Measurements from ENCODE around the gene SFPQ. TPM values are rescaled to one million over a fixed set of nuclear protein-coding genes. Genes with fewer than 3 reads are reported as not detected.
A peak's percentile ranks its signal among the peaks of the same experiment; 100 is the strongest.

Gene SFPQ
- total RNA-seq, 1 experiment from 2014 or later = 299 TPM

- Histone ChIP-seq H2AFZ (no peak overlapping the region), H3K9me2 (ENCODE audit: insufficient read depth) (no peaks in the 10 kb centered on the region), H3K4me3 (no peak overlapping the region), H3K4me2 (no peak overlapping the region), H3K27ac (no peak overlapping the region), H3K79me2 (ENCODE audit: low read depth) (peaks cover 63% of the 10 kb centered on the region), H3K4me1 (replicated peaks; ENCODE audit: insufficient read depth) (no peaks in the 10 kb centered on the region), H3K36me3 (ENCODE audit: low read depth) (peaks cover 78% of the 10 kb centered on the region), H4K20me1 (ENCODE audit: insufficient read depth) (peaks cover 96% of the 10 kb centered on the region), H3K9me3 (ENCODE audit: insufficient read depth, low read depth) (no peaks in the 10 kb centered on the region), H3F3A (ENCODE audit: insufficient read depth, low read depth) (peaks cover 100% of the 10 kb centered on the region), H3K27me3 (ENCODE audit: insufficient read depth, low read depth) (no peaks in the 10 kb centered on the region)
- DNase-seq = no peak
- ChIA-PET CTCF (no interaction called here), POLR2A (ENCODE audit: unreplicated experiment) (interaction anchor here (0.5 to 0.7 kb wide), 2 partner anchors 49 to 235 kb away, joined by 6 to 7 read pairs; no protein-coding TSS in a partner anchor)
- TF ChIP-seq CTCF (conservative IDR thresholded peaks at IDR 0.05) (no peak), EZH2 (IDR thresholded peaks at IDR 0.05; ENCODE audit: low read depth) (no peak)
- BruUV-seq (replicated peaks) = no TSS peak
- intact Hi-C loops (cut with micrococcal nuclease; ENCODE audit: unreplicated experiment) = no loop called here
Observed at GRCh38 chr1:35179908-35180307, 13.0 kb downstream of the SFPQ start.

GRCh38 chr1:35178874-35179380 is 14.0 kb downstream of the SFPQ start:
- intact Hi-C loops (cut with micrococcal nuclease; ENCODE audit: unreplicated experiment) = no loop called here
- POLR2A ChIA-PET (ENCODE audit: unreplicated experiment) = no interaction called here

GRCh38 chr1:35178295-35178695 is 14.7 kb downstream of the SFPQ start:
- Histone ChIP-seq H3K4me2 (no peak overlapping the region), H3K79me2 (ENCODE audit: low read depth) (peaks cover 46% of the 10 kb centered on the region), H3F3A (ENCODE audit: insufficient read depth, low read depth) (peaks cover 100% of the 10 kb centered on the region), H4K20me1 (ENCODE audit: insufficient read depth) (peaks cover 89% of the 10 kb centered on the region), H3K4me3 (no peak overlapping the region), H3K27ac (no peak overlapping the region), H3K36me3 (ENCODE audit: low read depth) (peaks cover 62% of the 10 kb centered on the region), H3K9me3 (ENCODE audit: insufficient read depth, low read depth) (no peaks in the 10 kb centered on the region), H3K9me2 (ENCODE audit: insufficient read depth) (no peaks in the 10 kb centered on the region), H2AFZ (no peak overlapping the region), H3K4me1 (replicated peaks; ENCODE audit: insufficient read depth) (no peaks in the 10 kb centered on the region), H3K27me3 (ENCODE audit: insufficient read depth, low read depth) (no peaks in the 10 kb centered on the region)
- BruUV-seq (replicated peaks) = TSS peak; percentile 1
- DNase-seq = no peak
- no peak for TF ChIP-seq EZH2 (IDR thresholded peaks at IDR 0.05; ENCODE audit: low read depth)
- no peak for TF ChIP-seq CTCF (conservative IDR thresholded peaks at IDR 0.05)
- intact Hi-C loops (cut with micrococcal nuclease; ENCODE audit: unreplicated experiment) = no loop called here
- ChIA-PET CTCF (interaction anchor here (0.6 kb wide), 1 partner anchor 21 kb away, joined by 9 read pairs; no protein-coding TSS in a partner anchor), POLR2A (ENCODE audit: unreplicated experiment) (no interaction called here)

More at GRCh38 chr1:35178874-35179380, 14.0 kb downstream of the SFPQ start:
- BruUV-seq (replicated peaks) = no TSS peak
- TF ChIP-seq EZH2 (IDR thresholded peaks at IDR 0.05; ENCODE audit: low read depth) (no peak), CTCF (conservative IDR thresholded peaks at IDR 0.05) (no peak)
- peaks cover 68% of the 10 kb centered on the region for H3K36me3 ChIP-seq (ENCODE audit: low read depth)
- peaks cover 94% of the 10 kb centered on the region for H4K20me1 ChIP-seq (ENCODE audit: insufficient read depth)
- peaks cover 53% of the 10 kb centered on the region for H3K79me2 ChIP-seq (ENCODE audit: low read depth)
- CTCF ChIA-PET = interaction anchor here (0.8 kb wide), 1 partner anchor 112 kb away, joined by 4 read pairs; no protein-coding TSS in a partner anchor
- no peaks in the 10 kb centered on the region for H3K9me2 ChIP-seq (ENCODE audit: insufficient read depth)
- H3K27me3 ChIP-seq (ENCODE audit: insufficient read depth, low read depth) = no peaks in the 10 kb centered on the region
- no peak overlapping the region for H3K4me2 ChIP-seq
- H2AFZ ChIP-seq = no peak overlapping the region
- no peaks in the 10 kb centered on the region for H3K9me3 ChIP-seq (ENCODE audit: insufficient read depth, low read depth)
- no peak overlapping the region for H3K4me3 ChIP-seq
- peaks cover 100% of the 10 kb centered on the region for H3F3A ChIP-seq (ENCODE audit: insufficient read depth, low read depth)
- H3K4me1 ChIP-seq (replicated peaks; ENCODE audit: insufficient read depth) = no peaks in the 10 kb centered on the region
- no peak for DNase-seq
- H3K27ac ChIP-seq = no peak overlapping the region
